Tongue (tissue), 2 donors: Measurements from ENCODE around the gene ABHD17B. TPM values are rescaled to one million over a fixed set of nuclear protein-coding genes. Genes with fewer than 3 reads are reported as not detected.
"Not testable (repeated sequence)": the region's sequence is repeated elsewhere in the genome, so short reads cannot be mapped to it uniquely, and the experiment has no call there.

Experiments used
- DNase-seq: peaks from one replicate; pipeline ENCODE4 v3.0.0-alpha.2; 2015
- total RNA-seq: library from RNA; depleted of rRNA; stranded (reverse); fragments of >200 nt; gene quantifications from one replicate; pipeline ENCODE4 v1.2.3, GENCODE V29; 2014

Gene ABHD17B
- total RNA-seq, 1 donor from 2014 or later, result 49.5 TPM

DNA sequence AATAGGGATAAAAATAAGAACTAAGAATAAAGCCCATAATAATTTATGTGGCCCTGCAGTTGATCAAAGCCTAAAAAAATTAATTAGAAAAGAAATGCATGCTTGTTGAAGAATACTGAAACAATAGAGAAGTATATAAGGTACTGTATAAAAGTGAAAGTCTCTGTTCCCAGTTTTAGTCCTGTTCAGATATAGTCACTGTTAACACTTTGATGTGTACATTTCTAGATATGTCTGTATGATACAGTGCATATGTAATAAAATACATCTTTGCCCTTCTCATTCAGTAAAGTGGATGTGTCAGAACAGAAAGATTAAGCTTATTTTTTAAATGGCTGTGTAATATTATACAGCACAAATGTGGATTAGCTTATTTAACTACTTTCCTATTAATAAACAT, 4.5 kb upstream of the ABHD17B start:
- DNase-seq, result no peak

DNA sequence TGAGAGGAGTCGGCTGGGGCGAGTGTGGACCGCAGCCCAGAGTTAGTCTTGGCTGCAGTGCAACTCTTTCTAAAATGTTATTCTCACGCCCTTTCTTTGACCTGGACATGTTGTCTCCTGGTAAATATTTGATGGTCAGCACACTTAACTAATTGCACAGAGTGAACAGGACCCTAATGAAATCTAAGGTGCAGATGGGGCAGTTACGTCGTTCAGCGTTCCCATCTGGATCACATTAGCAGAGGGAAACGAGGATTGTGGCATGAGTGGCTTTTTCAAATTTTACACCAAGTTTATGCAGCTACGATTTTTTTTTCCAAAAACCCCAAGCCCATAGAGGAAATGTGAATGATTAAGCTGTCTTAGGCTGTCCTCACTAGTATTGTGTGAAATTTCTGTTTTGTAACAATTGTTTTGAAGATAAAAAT, 929 bp upstream of the ABHD17B start:
- no peak for DNase-seq

DNA sequence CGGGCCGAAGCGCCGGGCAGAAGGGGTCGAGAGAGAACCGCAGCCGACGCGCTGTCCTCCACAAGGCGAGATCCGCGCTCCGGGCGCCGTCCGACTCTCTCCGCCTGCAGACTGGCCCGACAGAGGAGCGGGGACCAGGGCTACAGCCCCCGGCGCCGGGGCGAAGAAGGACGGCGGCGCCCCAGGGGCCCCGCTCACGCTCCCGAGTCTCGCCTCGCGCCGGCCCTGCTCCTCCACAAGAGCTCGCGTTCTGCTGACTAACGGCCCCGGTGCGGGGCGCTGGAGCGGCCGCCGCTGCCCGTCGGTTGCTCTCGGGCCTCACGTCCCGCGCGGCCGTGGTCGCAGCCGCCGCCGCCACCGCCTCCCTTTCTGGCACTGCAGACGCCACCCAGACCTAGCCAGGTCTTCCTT, 338 bp downstream of the ABHD17B start:
- no peak for DNase-seq

DNA sequence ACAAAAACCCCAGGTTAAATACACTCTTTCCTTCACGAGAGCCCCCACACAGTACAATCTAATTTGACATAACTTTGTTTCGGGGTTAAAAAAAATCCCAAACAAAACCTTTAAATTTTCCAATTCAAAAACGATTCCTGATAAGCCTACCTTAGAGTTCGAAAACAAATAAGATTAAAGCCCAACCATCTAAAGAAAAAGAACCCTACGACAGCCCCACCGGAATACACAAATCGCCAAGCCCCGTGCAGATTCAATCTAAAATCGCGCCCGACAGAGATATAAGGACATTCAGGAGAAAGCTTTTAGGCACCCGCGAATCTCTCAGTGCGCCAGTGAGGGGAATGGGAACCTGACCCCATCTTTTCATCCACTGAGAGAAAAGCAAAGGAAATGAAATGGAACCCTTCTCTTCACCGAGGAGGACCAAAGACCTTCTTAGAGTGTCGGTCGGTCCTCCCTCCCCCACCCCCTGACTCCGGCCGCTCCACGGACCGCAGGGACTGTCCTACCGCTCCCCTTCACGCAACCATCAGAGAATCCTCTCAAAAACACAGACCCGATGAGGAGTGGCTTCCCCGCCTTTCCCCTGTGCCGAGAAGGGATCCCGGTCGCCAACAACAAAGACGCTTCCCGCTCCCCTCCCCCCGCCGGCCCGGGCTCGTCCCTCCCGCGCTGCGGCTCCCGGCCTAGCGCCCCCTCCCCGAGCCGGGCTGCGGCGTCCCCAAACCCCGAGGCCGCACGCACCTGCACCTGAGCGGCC, 925 bp downstream of the ABHD17B start:
- DNase-seq, result peak; percentile 80

DNA sequence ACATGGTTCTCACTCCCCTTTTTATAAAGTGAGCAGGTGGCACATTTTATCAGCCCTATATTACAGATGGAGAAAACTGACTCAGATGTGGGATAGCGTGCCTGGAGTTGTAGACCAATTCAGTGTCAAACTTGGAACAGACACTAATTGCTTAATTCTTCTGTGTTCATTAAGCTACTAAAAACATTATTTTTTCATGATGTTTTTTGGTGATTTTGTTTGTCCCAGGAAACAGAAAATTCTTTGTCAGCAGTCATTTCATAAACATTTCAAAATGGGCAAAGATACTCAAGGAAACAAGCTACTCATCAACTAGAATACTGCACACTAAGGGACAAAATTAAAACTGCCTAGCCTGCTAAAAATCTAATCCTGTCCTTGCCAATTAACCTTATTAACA, 2.2 kb downstream of the ABHD17B start:
- DNase-seq, result peak; percentile 9

DNA sequence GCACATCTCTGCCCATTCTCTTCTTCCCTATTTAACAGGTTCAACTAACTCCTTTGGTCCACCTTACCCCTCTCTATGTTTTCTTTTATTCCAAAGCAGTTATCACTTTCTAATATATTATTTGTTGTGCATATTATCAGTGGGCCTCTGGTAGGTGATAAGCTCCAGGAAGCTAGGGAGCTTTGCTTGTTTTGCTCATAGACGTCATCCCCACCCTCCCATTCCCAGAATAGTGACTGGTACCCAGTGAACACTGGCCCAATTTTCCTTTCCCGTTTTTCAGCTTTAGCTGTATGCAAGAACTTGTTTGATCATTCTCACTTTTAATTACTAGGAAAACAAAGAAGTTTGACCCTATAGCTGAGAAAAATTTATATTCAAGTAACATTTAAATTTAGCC, 6.9 kb downstream of the ABHD17B start:
- DNase-seq, result no peak

DNA sequence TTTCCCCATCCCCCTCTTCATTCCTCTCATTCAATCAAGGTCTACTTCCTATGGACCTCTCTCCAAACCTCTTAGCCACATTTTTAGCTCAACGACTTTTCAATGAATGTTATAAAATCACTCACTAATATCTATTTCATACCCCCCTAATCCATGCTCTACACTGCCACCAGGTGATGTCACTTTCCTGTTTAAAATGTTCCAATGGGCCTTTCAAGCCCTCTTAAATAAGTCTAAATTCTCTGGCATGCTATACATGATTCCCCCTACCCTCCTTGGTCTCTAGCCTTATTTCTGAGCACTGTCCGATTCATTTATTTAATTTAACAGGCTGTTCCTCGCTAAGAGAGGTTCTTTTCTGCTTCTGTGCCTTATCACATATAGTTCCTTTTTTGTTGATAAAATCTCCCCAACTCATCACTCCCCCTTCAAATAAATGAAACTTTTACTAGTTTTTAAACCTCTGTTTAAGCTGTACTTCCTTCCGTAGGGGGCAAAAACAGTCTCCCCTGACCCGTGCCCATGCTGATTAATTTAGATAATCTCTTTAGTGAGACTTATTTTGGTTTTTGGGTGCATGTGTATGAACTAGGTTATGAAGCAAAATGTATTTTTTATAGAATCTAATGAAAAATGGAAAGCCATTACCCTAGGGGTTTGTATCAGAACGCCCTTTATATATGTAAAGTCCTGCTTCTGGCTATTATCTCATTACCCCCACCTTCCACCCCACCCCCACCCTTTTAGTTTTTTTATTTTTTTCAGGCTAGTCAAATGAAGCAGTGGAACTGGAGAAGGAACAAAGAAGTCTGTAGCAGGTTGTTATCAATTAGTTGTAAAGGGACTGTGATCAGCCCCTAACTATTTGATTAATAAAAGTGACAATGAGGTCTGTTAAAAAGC, 9.0 kb downstream of the ABHD17B start:
- DNase-seq, result no peak

DNA sequence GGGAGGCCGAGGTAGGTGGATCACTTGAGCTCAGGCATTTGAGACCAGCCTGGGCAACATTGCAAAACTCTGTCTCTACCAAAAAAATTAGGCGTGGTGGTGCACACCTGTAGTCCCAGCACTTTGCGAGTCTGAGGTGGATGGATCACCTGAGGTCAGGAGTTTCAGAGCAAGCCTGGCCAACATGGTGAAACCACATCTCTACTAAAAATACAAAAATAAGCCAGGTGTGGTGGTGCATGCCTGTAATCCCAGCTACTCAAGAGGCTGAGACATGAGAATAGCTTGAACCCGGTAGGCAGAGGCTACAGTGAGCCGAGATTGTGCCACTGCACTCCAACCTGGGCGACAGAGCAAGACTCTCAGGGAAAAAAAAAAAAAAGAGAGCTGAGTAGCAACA, 12.2 kb downstream of the ABHD17B start:
- not testable (repeated sequence) for DNase-seq

DNA sequence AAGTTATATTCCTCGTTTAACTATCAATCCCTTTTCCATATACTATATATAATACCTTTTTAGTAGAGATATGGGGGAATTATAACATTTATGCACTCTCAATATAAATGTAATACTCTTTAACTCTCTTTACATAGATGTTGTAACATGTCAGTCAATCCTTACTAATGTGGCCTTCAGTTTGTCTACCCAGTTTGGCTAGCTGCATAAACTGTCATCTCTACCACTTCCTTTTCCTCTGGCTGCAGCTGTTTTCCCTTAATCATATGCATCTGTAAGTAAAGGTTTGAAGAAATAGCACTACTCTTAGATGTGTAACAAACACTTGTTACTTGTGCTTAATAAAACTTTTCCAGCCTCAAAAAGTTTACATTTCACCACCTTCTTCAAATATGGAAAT, 13.4 kb downstream of the ABHD17B start:
- DNase-seq, result no peak

DNA sequence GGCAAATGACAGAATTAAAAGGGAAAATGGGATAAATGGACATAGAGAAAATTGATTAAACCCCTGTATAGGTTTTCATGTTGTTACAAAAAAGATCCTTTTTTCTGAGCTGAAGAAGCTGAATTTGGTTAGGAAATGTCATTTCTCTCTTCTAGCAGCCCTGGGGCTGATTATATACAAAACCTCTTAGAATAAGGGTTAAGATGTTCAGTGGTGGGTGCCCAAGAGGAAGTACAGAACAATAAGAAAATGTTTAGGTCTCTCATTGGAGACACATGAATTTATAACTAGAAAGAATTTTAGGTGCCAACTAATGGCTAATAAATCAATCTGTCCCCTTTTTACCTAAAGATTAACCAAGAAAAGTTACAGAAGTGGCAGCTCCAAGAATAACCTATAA, 14.2 kb downstream of the ABHD17B start:
- DNase-seq, result no peak

DNA sequence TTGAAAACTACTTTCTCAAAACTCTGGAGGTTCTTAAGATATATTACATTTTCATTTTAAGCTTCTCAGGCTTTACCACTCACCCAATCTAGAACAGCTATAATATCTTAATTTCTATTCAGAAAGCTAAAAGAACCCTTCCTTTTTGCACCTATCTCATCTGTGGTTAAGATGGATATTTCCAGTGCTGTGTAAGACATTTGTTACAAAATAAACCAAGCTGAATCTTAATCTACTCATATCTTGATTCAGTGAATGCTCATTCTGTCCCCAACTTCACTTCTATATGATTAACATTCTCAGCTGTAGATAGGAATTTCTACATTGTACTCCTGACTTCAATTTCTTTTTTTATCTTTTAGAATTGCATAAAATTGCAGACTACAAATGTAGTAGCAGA, 15.0 kb downstream of the ABHD17B start:
- no peak for DNase-seq

DNA sequence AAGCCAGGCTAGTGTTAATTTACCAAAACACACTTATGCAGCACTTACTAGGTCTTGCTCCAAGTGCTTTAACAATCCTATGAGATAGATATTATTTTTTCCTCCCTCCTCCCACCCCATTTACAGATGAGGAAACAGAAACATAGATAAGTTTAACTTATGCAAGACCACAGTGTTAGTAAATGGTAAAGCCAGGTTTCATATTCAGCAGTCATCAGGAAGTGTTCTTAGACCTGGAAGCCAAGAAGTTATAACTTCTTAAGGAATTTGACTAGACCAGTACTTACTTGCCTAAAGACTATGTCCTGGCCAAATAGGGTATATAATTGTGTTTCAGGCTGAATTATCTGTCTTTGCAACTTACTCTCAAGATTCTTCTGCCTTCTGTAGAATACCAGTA, 15.9 kb downstream of the ABHD17B start:
- DNase-seq, result no peak

DNA sequence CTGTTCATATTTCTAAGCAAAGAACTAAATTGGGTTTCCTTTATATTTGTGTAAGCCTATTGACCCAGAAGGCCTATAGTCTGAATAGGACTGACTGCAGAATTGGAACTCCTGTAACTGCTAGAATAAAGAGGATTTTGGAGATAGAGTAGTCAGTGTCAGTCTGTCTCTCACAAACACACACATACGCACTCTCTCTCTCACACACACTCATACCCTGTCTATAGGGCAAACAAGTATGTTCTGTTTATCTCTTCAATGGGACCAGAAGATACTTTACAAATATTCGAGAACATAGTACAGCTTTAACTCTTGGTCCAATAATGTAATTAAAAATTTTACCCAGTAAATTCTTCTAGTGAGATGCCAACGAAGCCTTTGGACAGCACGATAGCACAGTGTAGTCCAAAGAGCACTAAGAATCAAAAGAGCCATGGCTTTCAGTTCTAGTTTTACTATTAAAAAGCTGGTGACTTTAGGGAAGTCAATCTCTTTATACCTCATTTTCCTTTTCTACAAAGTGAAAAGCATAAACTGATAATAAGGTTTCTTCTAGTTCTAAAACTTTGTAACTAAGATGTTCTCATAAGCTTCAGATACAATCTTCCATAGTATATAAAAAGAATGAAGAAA, 19.3 kb downstream of the ABHD17B start:
- no peak for DNase-seq

DNA sequence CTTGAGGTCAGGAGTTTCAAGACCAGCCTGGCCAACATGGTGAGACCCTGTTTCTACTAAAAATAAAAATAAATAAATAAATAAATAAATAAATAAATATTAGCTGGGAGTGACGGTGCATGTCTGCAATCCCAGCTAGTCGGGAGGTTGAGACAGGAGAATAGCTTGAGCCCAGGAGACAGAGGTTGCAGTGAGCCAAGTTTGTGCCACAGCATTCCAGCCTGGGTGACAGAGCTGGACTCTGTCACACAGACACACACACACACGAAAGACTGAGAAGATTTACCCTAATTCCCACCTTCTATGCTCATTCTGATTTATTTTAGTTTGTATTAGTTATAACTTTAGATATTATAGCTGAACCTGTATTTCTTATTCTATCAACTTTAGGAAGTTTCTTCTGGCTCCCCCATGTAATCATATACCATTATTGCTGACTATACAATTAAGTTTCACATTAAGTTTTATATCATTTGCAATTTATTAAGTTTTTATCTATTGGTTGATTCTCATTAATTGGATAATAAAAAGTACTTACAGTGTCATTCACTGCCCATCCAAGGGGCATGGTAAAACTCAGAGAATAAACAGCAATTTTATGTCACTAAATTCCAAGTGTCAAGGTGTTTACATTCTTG, 20.8 kb downstream of the ABHD17B start:
- no peak for DNase-seq

DNA sequence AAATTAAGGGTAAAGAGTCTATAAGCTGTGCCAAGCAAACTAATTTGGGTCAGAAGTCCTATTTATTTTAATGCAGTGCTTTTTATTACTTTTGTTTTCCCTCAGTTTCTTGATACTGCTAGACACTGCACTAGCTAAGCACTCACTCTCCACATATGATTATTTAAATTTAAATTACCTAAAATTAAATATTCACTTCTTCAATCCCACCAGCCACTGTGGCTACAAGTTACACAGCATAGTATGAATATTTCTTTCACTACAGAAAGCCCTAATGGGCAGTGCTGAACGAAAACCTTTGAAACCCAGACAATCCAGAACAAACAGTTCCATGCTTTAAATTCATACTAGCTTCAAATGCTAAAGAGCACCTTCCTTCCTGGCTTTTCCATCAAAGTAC, 23.6 kb downstream of the ABHD17B start:
- DNase-seq, result no peak

DNA sequence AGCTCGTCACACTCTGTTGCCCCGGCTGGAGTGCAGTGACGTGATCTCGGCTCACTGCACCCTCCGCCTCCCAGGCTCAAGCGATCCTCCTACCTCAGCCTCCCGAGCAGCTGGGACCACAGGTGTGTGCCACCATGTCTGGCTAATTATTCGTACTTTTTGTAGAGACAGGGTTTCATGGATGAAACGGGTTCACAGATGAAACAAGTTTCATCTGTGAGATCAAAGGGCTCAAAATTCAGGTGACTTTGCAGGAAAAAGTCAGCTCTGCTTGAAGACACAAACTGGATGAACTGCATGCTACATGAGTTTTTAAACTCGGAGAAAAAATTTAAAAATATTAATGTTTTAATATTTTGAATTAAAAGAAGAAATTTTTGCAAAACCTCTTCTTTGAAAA, 24.5 kb downstream of the ABHD17B start:
- DNase-seq, result no peak

DNA sequence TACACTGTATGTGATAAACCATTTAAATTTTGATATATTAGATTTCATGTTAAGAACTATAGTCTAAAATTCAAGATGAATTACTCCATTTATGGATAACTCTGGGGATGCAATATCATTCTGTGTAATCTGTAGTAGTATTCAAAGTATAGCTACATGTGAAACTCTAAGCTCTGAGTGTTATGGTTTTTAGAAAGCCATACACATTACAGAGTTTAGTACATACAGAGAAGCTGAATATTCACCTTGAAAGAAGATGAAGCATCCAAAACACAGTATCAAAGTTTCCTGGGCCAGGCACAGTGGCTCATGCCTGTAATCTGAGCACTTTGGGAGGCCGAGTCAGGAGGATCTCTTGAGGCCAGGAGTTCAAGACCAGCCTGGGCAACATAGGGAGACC, 25.0 kb downstream of the ABHD17B start:
- DNase-seq, result no peak

DNA sequence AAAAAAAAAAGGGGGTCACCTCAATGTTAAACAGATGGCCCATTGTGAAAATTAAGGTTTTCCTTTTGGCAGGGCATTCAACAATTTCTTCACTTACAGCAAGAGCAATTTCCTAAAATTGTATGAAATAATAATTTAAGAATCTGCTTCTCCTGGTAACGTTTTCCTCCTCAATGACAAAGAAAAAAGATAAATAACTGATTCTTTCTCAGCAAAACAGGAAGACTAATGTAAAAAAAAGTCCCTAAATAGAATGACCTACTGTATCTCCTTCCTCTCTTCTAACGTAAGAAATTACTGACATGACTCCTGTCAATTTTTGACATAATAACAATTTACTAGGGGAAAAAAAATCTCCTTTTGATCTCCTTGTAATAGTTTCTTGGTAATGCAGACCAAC, 25.5 kb downstream of the ABHD17B start:
- no peak for DNase-seq

DNA sequence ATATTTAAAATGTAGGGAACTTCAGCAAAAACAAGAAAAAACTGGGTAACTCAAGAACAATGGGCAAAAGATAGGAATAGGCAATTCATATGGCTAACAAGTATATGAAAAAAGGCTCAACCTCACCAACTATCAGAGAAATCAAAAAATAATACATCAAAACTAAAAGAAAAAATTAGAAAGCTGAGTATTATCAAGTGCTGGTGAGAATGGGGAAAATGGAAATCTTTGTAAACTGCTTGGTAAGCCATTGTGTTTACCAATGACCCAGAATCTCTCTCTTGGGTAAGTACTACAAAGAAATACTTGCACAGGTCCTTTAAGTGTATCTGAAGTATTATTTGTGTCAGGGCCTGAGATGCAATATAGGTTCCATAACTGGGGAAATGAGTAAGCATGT, 27.0 kb downstream of the ABHD17B start:
- DNase-seq, result no peak

DNA sequence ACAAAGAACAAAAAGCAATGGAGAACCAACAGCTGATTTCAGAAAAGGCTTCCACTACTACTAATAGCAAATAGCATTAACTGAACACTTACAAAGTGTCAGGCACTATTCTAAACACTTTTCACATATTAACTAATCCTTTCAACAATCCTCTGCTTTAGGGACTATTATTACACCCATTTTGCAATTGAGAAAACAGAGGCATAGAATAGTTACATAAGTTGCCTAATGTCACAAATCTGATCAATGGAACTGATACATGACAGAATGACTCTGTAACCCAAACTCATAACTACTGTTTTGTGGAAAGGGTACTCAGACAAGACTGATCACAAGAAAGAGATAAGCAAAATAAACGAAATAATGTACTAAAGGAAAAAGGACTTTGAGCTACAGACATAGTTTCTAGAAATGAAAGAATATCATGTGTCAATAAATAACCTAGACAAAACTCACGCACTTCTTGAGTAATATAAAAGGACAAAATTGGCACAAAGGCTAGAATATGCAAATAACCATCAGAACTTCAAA, 31.3 kb downstream of the ABHD17B start:
- DNase-seq, result no peak

DNA sequence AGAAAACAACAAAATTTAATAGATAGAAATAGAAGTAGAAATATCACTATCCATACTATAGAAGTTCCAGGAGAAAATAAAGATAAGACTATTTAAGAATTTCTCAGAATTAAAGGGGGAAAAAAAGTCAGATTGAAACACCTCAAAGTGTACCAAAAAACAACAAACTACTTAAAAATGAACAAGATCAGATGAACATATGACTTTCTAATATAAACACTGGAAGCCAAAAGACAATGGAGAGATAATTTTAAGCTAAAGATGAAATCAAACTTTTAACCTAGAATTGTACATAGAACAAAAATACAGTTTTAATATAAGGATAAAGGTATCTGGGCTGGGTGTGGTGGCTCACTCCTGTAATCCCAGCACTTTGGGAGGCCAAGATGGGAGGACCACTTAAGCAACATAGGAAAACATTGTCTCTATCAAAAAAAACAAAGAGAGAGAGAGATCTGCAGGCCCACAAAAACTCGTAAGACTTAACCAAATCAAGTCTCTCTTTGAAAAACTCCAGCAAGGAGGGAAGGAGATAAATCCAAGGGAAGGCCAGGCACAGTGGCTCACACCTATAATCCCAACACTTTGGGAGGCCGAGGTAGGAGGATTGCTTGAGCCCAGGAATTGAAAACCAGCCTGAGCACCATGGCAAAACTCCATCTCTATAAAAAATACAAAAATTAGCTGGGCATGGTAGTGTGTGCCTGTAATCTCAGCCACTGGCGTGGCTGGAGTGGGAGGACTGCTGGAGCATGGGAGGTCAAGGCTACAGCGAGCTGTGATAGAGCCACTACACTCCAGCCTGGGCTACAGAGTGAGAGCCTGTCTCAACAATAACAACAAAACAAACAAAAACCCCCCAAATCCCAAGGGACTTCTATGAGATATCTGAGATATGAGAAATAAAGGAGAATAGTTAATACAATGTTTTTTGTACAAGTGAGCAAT, 32.4 kb downstream of the ABHD17B start:
- DNase-seq, result no peak
